H1 (cell line): ENCODE measurements around the gene ALDH3B1. TPM values are rescaled to one million over a fixed set of nuclear protein-coding genes. Genes with fewer than 3 reads are reported as not detected.

Experiments
- CTCF ChIA-PET: fragments of 300-600 bp; sonication (Branson Sonifier 250); formaldehyde crosslinking; loops from one replicate; lab custom pipeline; 2021; ENCODE audit not compliant: partially characterized antibody; lab: Charles Lee
- POLR2A ChIA-PET: fragments of 300-600 bp; sonication (Branson Sonifier 250); formaldehyde crosslinking; loops from one replicate; lab custom pipeline; 2021; ENCODE audit warnings: inconsistent platforms; ENCODE audit not compliant: partially characterized antibody; lab: Charles Lee
- DNase-seq, 2 experiments: peaks; one replicate each; pipeline versions ENCODE4 v3.0.0 to v3.0.0-alpha.2; 2010 to 2022; ENCODE audit warnings: low spot score in 2 of 2, low read depth in 1 of 2, mixed read lengths in 1 of 2
- FAIRE-seq: peaks from 2 replicates; lab custom pipeline; 2011; peaks lifted over from hg19 to GRCh38; lab: Jason Lieb, UNC
- H2AFZ ChIP-seq: 2 replicates; pipeline ENCODE4 v1.8.1; 2012; ENCODE audit warnings: low read length, inconsistent platforms
- H2AK5ac ChIP-seq: 2 replicates; pipeline ENCODE4 v1.6.1; 2013; ENCODE audit warnings: low read depth, low read length
- H2BK120ac ChIP-seq: replicated peaks from 2 replicates; pipeline ENCODE3; 2013; ENCODE audit warnings: low read depth, low read length, inconsistent platforms
- H2BK12ac ChIP-seq: 2 replicates; pipeline ENCODE4 v1.6.1; 2013; ENCODE audit warnings: low read depth, low read length
- H2BK15ac ChIP-seq: 2 replicates; pipeline ENCODE4 v1.6.1; 2013; ENCODE audit warnings: low read length
- H2BK20ac ChIP-seq: 2 replicates; pipeline ENCODE4 v1.6.1; 2013; ENCODE audit warnings: low read length
- H2BK5ac ChIP-seq: 2 replicates; pipeline ENCODE4 v1.6.1; 2013; ENCODE audit warnings: low read depth, low read length
- H3K14ac ChIP-seq: 2 replicates; pipeline ENCODE4 v1.6.1; 2013; ENCODE audit warnings: inconsistent platforms; ENCODE audit not compliant: insufficient read length
- H3K18ac ChIP-seq: 2 replicates; pipeline ENCODE4 v1.6.1; 2013; ENCODE audit warnings: low read length; ENCODE audit errors: extremely low read depth
- H3K23ac ChIP-seq: 2 replicates; pipeline ENCODE4 v1.6.1; 2013; ENCODE audit warnings: inconsistent platforms; ENCODE audit not compliant: insufficient read length
- H3K23me2 ChIP-seq: 2 replicates; pipeline ENCODE4 v1.6.1; 2013; ENCODE audit warnings: low read depth, low read length
- H3K27ac ChIP-seq: 2 replicates; pipeline ENCODE4 v1.6.1; 2011; ENCODE audit warnings: low read depth, low read length, inconsistent platforms
- H3K27me3 ChIP-seq, 4 experiments: replicated peaks in 1 of 4; 1 replicate in 1 of 4; 2 replicates in 3 of 4; pipeline versions ENCODE4 v1.6.1 to v1.8.1; 2011 to 2013; ENCODE audit warnings: low read length in 3 of 4, mild to moderate bottlenecking in 3 of 4, inconsistent platforms in 2 of 4, mixed read lengths in 2 of 4, moderate library complexity in 1 of 4; ENCODE audit not compliant: control insufficient read depth in 3 of 4, insufficient read depth in 3 of 4; ENCODE audit errors: extremely low read depth in 1 of 4
- H3K36me3 ChIP-seq, 4 experiments: 2 replicates each; pipeline versions ENCODE4 v1.6.1 to v1.8.1; 2011 to 2013; ENCODE audit warnings: mild to moderate bottlenecking in 4 of 4, low read length in 3 of 4, moderate library complexity in 2 of 4, control low read depth in 1 of 4, inconsistent platforms in 1 of 4; ENCODE audit not compliant: insufficient read depth in 4 of 4, control insufficient read depth in 2 of 4
- H3K4ac ChIP-seq: replicated peaks from 2 replicates; pipeline ENCODE3; 2013; ENCODE audit warnings: low read length, low read depth, mixed read lengths, inconsistent platforms; ENCODE audit not compliant: insufficient read length
- H3K4me1 ChIP-seq, 4 experiments: replicated peaks in 1 of 4; 1 replicate in 1 of 4; 2 replicates in 3 of 4; pipeline versions ENCODE4 v1.6.1 to v1.8.1; 2011 to 2013; ENCODE audit warnings: low read length in 3 of 4, inconsistent platforms in 2 of 4, mixed read lengths in 1 of 4; ENCODE audit not compliant: insufficient read depth in 4 of 4, control insufficient read depth in 3 of 4
- H3K4me2 ChIP-seq, 2 experiments: 2 replicates each; pipeline versions ENCODE4 v1.6.1 to v1.8.1; 2011 to 2013; ENCODE audit warnings: low read depth in 2 of 2, low read length in 2 of 2, control low read depth in 1 of 2, inconsistent platforms in 1 of 2, mild to moderate bottlenecking in 1 of 2; ENCODE audit not compliant: insufficient read depth in 1 of 2
- H3K4me3 ChIP-seq, 4 experiments: fragments of 200-600, 300-600 bp in 1 of 4; sonication (generic), shearing (Covaris generic), sonication (Bioruptor Twin) in 1 of 4; 2 replicates each; pipeline versions ENCODE4 v1.5.1 to v1.8.1; 2011 to 2016; ENCODE audit warnings: low read length in 4 of 4, low read depth in 3 of 4, control low read depth in 2 of 4, inconsistent platforms in 2 of 4, mild to moderate bottlenecking in 2 of 4, mixed read lengths in 1 of 4, moderate library complexity in 1 of 4; ENCODE audit not compliant: insufficient read depth in 2 of 4; ENCODE audit errors: extremely low read depth in 1 of 4
- H3K56ac ChIP-seq: replicated peaks from 2 replicates; pipeline ENCODE3; 2013; ENCODE audit warnings: low read depth, mild to moderate bottlenecking, mixed read lengths, low read length, inconsistent platforms; ENCODE audit not compliant: insufficient read length
- H3K79me1 ChIP-seq: 2 replicates; pipeline ENCODE4 v1.6.1; 2013; ENCODE audit warnings: low read depth, low read length, control low read depth
- H3K79me2 ChIP-seq, 2 experiments: 2 replicates each; pipeline versions ENCODE4 v1.6.1 to v1.8.1; 2012 to 2013; ENCODE audit warnings: low read length in 2 of 2, mild to moderate bottlenecking in 2 of 2, inconsistent platforms in 1 of 2; ENCODE audit not compliant: insufficient read depth in 2 of 2, control insufficient read depth in 1 of 2
- H3K9ac ChIP-seq, 4 experiments: replicated peaks in 1 of 4; 1 replicate in 1 of 4; 2 replicates in 3 of 4; pipeline versions ENCODE4 v1.6.1 to v1.8.1; 2011 to 2013; ENCODE audit warnings: low read depth in 3 of 4, low read length in 3 of 4, control low read depth in 2 of 4, mild to moderate bottlenecking in 2 of 4, moderate library complexity in 2 of 4, inconsistent platforms in 1 of 4; ENCODE audit errors: extremely low read depth in 1 of 4
- H3K9me3 ChIP-seq, 2 experiments: 2 replicates each; pipeline versions ENCODE4 v1.6.1 to v1.8.1; 2012 to 2013; ENCODE audit warnings: mild to moderate bottlenecking in 2 of 2, moderate library complexity in 2 of 2, control low read depth in 1 of 2, inconsistent platforms in 1 of 2, low read depth in 1 of 2, low read length in 1 of 2, mixed read lengths in 1 of 2; ENCODE audit not compliant: insufficient read depth in 2 of 2
- H4K20me1 ChIP-seq, 2 experiments: replicated peaks in 1 of 2; 2 replicates each; pipeline versions ENCODE3 to v1.8.1; 2011 to 2013; ENCODE audit warnings: inconsistent platforms in 2 of 2, low read length in 2 of 2, mild to moderate bottlenecking in 1 of 2; ENCODE audit not compliant: insufficient read depth in 2 of 2, control insufficient read depth in 1 of 2
- H4K5ac ChIP-seq: 2 replicates; pipeline ENCODE4 v1.6.1; 2013; ENCODE audit warnings: low read length, low read depth, mixed read lengths, inconsistent platforms; ENCODE audit not compliant: insufficient read length
- H4K8ac ChIP-seq: 2 replicates; pipeline ENCODE4 v1.8.0; 2013; ENCODE audit warnings: mild to moderate bottlenecking, moderate library complexity, low read length, inconsistent platforms; ENCODE audit not compliant: insufficient read depth; ENCODE audit errors: extremely low read depth
- H4K91ac ChIP-seq: replicated peaks from 2 replicates; pipeline ENCODE3; 2013; ENCODE audit warnings: low read length, mixed read lengths, inconsistent platforms; ENCODE audit not compliant: insufficient read length
- CHD1 ChIP-seq: IDR thresholded peaks from 2 replicates; pipeline ENCODE4 v1.6.1; 2012; ENCODE audit warnings: low read depth, low read length, improper control_type of control experiment
- HDAC2 ChIP-seq, 2 experiments: fragments of 300-600 bp in 1 of 2; sonication (generic) in 1 of 2; IDR thresholded peaks; 2 replicates each; pipeline ENCODE4 v1.6.1; 2011 to 2012; ENCODE audit warnings: low read depth in 2 of 2, low read length in 2 of 2, mild to moderate bottlenecking in 2 of 2, moderate library complexity in 2 of 2, borderline replicate concordance in 1 of 2, inconsistent platforms in 1 of 2
- POLR2A ChIP-seq, 2 experiments: IDR thresholded peaks; 1 replicate in 1 of 2; 2 replicates in 1 of 2; pipeline ENCODE4 v1.6.1; 2011; ENCODE audit warnings: low read depth in 2 of 2, low read length in 2 of 2, mild to moderate bottlenecking in 2 of 2; ENCODE audit errors: control extremely low read depth in 1 of 2
- POU5F1 ChIP-seq: IDR thresholded peaks from 2 replicates; pipeline ENCODE4 v1.6.1; 2011; ENCODE audit warnings: low read depth, mild to moderate bottlenecking, low read length, moderate library complexity
- SP1 ChIP-seq: IDR thresholded peaks from 2 replicates; pipeline ENCODE4 v1.6.1; 2011; ENCODE audit warnings: low read depth, low read length
- WGBS, 2 experiments: shearing (Covaris generic) in 1 of 2; methylation state at CpG; one replicate each; pipeline versions ENCODE4 v1.1.6 to v1.1.7; 2013 to 2015; ENCODE audit warnings: low lambda C conversion rate in 2 of 2, mixed read lengths in 2 of 2, inconsistent platforms in 1 of 2, low coverage in 1 of 2, missing lambda C conversion rate in 1 of 2; ENCODE audit not compliant: insufficient replicate concordance in 2 of 2, insufficient coverage in 1 of 2, insufficient read length in 1 of 2; ENCODE audit errors: extremely low coverage in 1 of 2, missing lambda C conversion rate in 1 of 2; 5-methylcytosine and 5-hydroxymethylcytosine counted together
- polyA plus RNA-seq, 7 experiments: library from polyadenylated mRNA; depleted of rRNA in 3 of 7; stranded (reverse) in 5 of 7; unstranded in 2 of 7; fragments of >200 nt in 5 of 7; fragments of 200-250 nt in 2 of 7; gene quantifications; 1 replicate in 5 of 7; 2 replicates in 1 of 7; 4 replicates in 1 of 7; pipeline versions ENCODE4 v1.2.1 to v1.2.3, GENCODE V29; 2011 to 2013; ENCODE audit warnings: missing spikeins in 2 of 7, mixed read lengths in 2 of 7
- total RNA-seq: library from RNA; stranded (reverse); fragmentation: NEBNext Ultra II Directional; extraction: Animal tissue kit (Norgen Biotek cat#: 25700); gene quantifications from 2 replicates; pipeline ENCODE4 v1.2.1, GENCODE V29; 2021

ALDH3B1 gene
- total and polyA plus RNA-seq, 2 of the 8 experiments (the other 6 are each of a cell fraction or from before 2014, with no cell fraction given): 0.32 to 0.47 TPM

- no peak overlapping the region for H2AK5ac ChIP-seq
- H3K4ac ChIP-seq: no peak overlapping the region
- H4K8ac ChIP-seq: peak overlapping the region; percentile 35
- no peak overlapping the region for H3K18ac ChIP-seq
- no peaks in the 10 kb centered on the region for H3K27me3 ChIP-seq
- no peak overlapping the region for H4K5ac ChIP-seq
- H4K91ac ChIP-seq: no peak overlapping the region
- FAIRE-seq (no peak), DNase-seq (no peak)
- H3K79me2 ChIP-seq: no peaks in the 10 kb centered on the region
- H3K23me2 ChIP-seq: no peaks in the 10 kb centered on the region
- no peaks in the 10 kb centered on the region for H4K20me1 ChIP-seq
- H3K4me1 ChIP-seq: peaks cover 0 to 17% (median 12%) of the 10 kb centered on the region in 4 experiments; a peak in 6 of 7 replicates
- H2BK15ac ChIP-seq: no peak overlapping the region
- H3K4me3 ChIP-seq: no peak overlapping the region
- no peaks in the 10 kb centered on the region for H3K9me3 ChIP-seq
- WGBS, 2 experiments: 86% methylated on average over 12 of the region's 16 CpGs; no CpG with 5 or more reads in 1 of the 2 experiments
- no peak overlapping the region for H2AFZ ChIP-seq
- H2BK20ac ChIP-seq: no peak overlapping the region
- H3K4me2 ChIP-seq: no peak overlapping the region
- POLR2A ChIA-PET: interaction anchor here (1.0 to 2.8 kb wide), 3 partner anchors 14 to 23 kb away, joined by 3 to 14 read pairs (median 4); partner anchors contain the start of gene TCIRG1
- no peaks in the 10 kb centered on the region for H3K36me3 ChIP-seq
- H3K14ac ChIP-seq: no peak overlapping the region
- H2BK5ac ChIP-seq: no peak overlapping the region
- H3K79me1 ChIP-seq: no peaks in the 10 kb centered on the region
- no peak overlapping the region for H3K27ac ChIP-seq
- H2BK120ac ChIP-seq: no peak overlapping the region
- CTCF ChIA-PET: interaction anchor here (0.6 to 1.5 kb wide), 2 partner anchors 17 to 32 kb away, joined by 4 to 5 read pairs; no protein-coding TSS in a partner anchor
- no peak overlapping the region for H3K56ac ChIP-seq
- no peak overlapping the region for H3K23ac ChIP-seq
- H3K9ac ChIP-seq: no peak overlapping the region
- TF ChIP-seq SP1: no peak
- no peak for TF ChIP-seq POU5F1
- TF ChIP-seq CHD1: no peak
- no peak for TF ChIP-seq POLR2A (IDR thresholded peaks at IDR 0.05; ENCODE audit: control extremely low read depth in 1 of 2, low read depth in 2 of 2, low read length in 2 of 2)
- no peak for TF ChIP-seq HDAC2 (IDR thresholded peaks at IDR 0.05; ENCODE audit: borderline replicate concordance in 1 of 2, low read depth in 2 of 2, low read length in 2 of 2)
- 0 out of 2 replicates have a peak overlapping the region, but pooled peaks have one; percentile 7 for H2BK12ac ChIP-seq
These were observed 4.2 kb downstream of the ALDH3B1 start for GRCh38 chr11:68014157-68014946.
